Testis (tissue), 3 donors: ENCODE measurements around the gene SEC61B. TPM values are rescaled to one million over a fixed set of nuclear protein-coding genes. Genes with fewer than 3 reads are reported as not detected.

Experiments
- DNase-seq: peaks from one replicate; pipeline ENCODE4 v3.0.0-alpha.2; 2019
- H3K27ac ChIP-seq, 2 donors: fragments of 200-600 bp; sonication (generic); one replicate each; pipeline ENCODE4 v1.5.1; 2019
- H3K27me3 ChIP-seq: fragments of 200-600 bp; sonication (generic); one replicate; pipeline ENCODE4 v1.5.1; 2019
- H3K36me3 ChIP-seq: fragments of 200-600 bp; sonication (generic); one replicate; pipeline ENCODE4 v1.5.1; 2017; ENCODE audit warnings: low read depth; ENCODE audit errors: missing control alignments
- H3K4me1 ChIP-seq: fragments of 200-600 bp; sonication (generic); one replicate; pipeline ENCODE4 v1.5.1; 2019
- H3K4me3 ChIP-seq, 2 donors: fragments of 200-600 bp; sonication (generic); one replicate each; pipeline ENCODE4 v1.5.1; 2017 to 2019
- H3K9me3 ChIP-seq: fragments of 200-600 bp; sonication (generic); one replicate; pipeline ENCODE4 v1.5.1; 2017
- CTCF ChIP-seq, 3 experiments: fragments of 450-650 bp in 2 of 3; fragments of 200-600 bp in 1 of 3; sonication (generic) in 1 of 3; IDR thresholded peaks; one replicate each; pipeline ENCODE4 v1.5.1; 2016 to 2019; ENCODE audit warnings: antibody characterized with exemption in 3 of 3, mild to moderate bottlenecking in 2 of 3, moderate library complexity in 1 of 3
- POLR2A ChIP-seq: fragments of 450-650 bp; IDR thresholded peaks from one replicate; pipeline ENCODE4 v1.6.1; 2017; ENCODE audit warnings: antibody characterized with exemption, mild to moderate bottlenecking, moderate library complexity
- WGBS, 2 donors: methylation state at CpG; one replicate each; pipeline ENCODE4 v1.1.5; 2018; 5-methylcytosine and 5-hydroxymethylcytosine counted together
- intact Hi-C: fragments of 100-400 bp; cut with DNase I; formaldehyde crosslinking; loops from one replicate; pipeline ENCODE4 v1.15.1; 2023; ENCODE audit warnings: low total_unique reads
- polyA plus RNA-seq: library from polyadenylated mRNA; stranded (reverse); fragments of 350-450 nt; fragmentation: Illumina TruSeq; extraction: RNeasy Lipid Tissue Mini Kit (QIAGEN cat#74804); gene quantifications from one replicate; pipeline ENCODE4 v1.2.3, GENCODE V29; 2014; ENCODE audit warnings: low read depth, low replicate concordance; ENCODE audit not compliant: insufficient read depth
- total RNA-seq, 2 donors: library from RNA; depleted of rRNA; stranded (reverse); fragments of >200 nt; gene quantifications; one replicate each; pipeline ENCODE4 v1.2.3, GENCODE V29; 2016

The SEC61B gene
- total and polyA plus RNA-seq, 3 donors from 2014 or later, result 78.3 to 145 (median 91.7) TPM

- H3K4me3 ChIP-seq, result no peak overlapping the region
- H3K36me3 ChIP-seq, result no peaks in the 10 kb centered on the region
- TF ChIP-seq POLR2A, result no peak
- TF ChIP-seq CTCF (IDR thresholded peaks at IDR 0.05), result no peak
- WGBS, 2 donors, result 80 to 82% methylated on average over 2 of the region's 2 CpGs
- H3K9me3 ChIP-seq, result no peaks in the 10 kb centered on the region
- no peak overlapping the region for H3K27ac ChIP-seq
- no peaks in the 10 kb centered on the region for H3K27me3 ChIP-seq
- intact Hi-C loops, result no loop called here
- no peak for DNase-seq
- peaks cover 19% of the 10 kb centered on the region for H3K4me1 ChIP-seq
Measured at GRCh38 chr9:99224445-99224844, 2.4 kb downstream of the SEC61B start.

- H3K36me3 ChIP-seq, result no peaks in the 10 kb centered on the region
- H3K27ac ChIP-seq, result no peak overlapping the region
- intact Hi-C loops, result no loop called here
- no peaks in the 10 kb centered on the region for H3K27me3 ChIP-seq
- peaks cover 19% of the 10 kb centered on the region for H3K4me1 ChIP-seq
- no peak for DNase-seq
- WGBS, 2 donors, result 81 to 82% methylated on average over 5 of the region's 5 CpGs
- no peak for TF ChIP-seq CTCF (IDR thresholded peaks at IDR 0.05)
- no peak for TF ChIP-seq POLR2A
- H3K4me3 ChIP-seq, result no peak overlapping the region
- H3K9me3 ChIP-seq, result no peaks in the 10 kb centered on the region
Measured at GRCh38 chr9:99226054-99226453, 4.0 kb downstream of the SEC61B start.

- no peak overlapping the region for H3K4me3 ChIP-seq
- TF ChIP-seq CTCF (IDR thresholded peaks at IDR 0.05), result no peak
- no peak for TF ChIP-seq POLR2A
- no peaks in the 10 kb centered on the region for H3K27me3 ChIP-seq
- H3K9me3 ChIP-seq, result no peaks in the 10 kb centered on the region
- WGBS, 2 donors, result 92 to 96% methylated on average over 3 of the region's 3 CpGs
- H3K27ac ChIP-seq, result no peak overlapping the region
- intact Hi-C loops, result no loop called here
- DNase-seq, result no peak
- H3K4me1 ChIP-seq, result no peaks in the 10 kb centered on the region
- H3K36me3 ChIP-seq, result no peaks in the 10 kb centered on the region
Measured at GRCh38 chr9:99230206-99230605, 8.1 kb downstream of the SEC61B start.

- TF ChIP-seq POLR2A (no peak), CTCF (IDR thresholded peaks at IDR 0.05) (peak in 1 of 3 experiments; percentile 17)
- WGBS, 2 donors, result 87 to 92% methylated on average over 2 of the region's 2 CpGs
- intact Hi-C loops, result no loop called here
- Histone ChIP-seq H3K27ac (no peak overlapping the region), H3K36me3 (no peaks in the 10 kb centered on the region), H3K27me3 (no peaks in the 10 kb centered on the region), H3K9me3 (no peaks in the 10 kb centered on the region), H3K4me3 (no peak overlapping the region), H3K4me1 (no peaks in the 10 kb centered on the region)
- DNase-seq, result no peak
Measured at GRCh38 chr9:99231711-99232110, 9.6 kb downstream of the SEC61B start.

- TF ChIP-seq POLR2A (no peak), CTCF (IDR thresholded peaks at IDR 0.05) (no peak)
- Histone ChIP-seq H3K27me3 (no peaks in the 10 kb centered on the region), H3K9me3 (no peaks in the 10 kb centered on the region), H3K27ac (no peak overlapping the region), H3K4me3 (no peak overlapping the region), H3K36me3 (no peaks in the 10 kb centered on the region), H3K4me1 (no peaks in the 10 kb centered on the region)
- no peak for DNase-seq
- 92% methylated on average over 2 of the region's 2 CpGs; no CpG with 5 or more reads in 1 of the 2 donors for WGBS, 2 donors
- intact Hi-C loops, result no loop called here
Measured at GRCh38 chr9:99234618-99235017, 12.5 kb downstream of the SEC61B start.
